ENCODE measurements around the gene GSTT4. TPM values are rescaled to one million over a fixed set of nuclear protein-coding genes. Genes with fewer than 3 reads are reported as not detected.
"Not testable (repeated sequence)": the region's sequence is repeated elsewhere in the genome, so short reads cannot be mapped to it uniquely, and the experiment has no call there.

The GSTT4 gene
- total and polyA plus RNA-seq, 4 experiments from 2014 or later: not detected

DNA sequence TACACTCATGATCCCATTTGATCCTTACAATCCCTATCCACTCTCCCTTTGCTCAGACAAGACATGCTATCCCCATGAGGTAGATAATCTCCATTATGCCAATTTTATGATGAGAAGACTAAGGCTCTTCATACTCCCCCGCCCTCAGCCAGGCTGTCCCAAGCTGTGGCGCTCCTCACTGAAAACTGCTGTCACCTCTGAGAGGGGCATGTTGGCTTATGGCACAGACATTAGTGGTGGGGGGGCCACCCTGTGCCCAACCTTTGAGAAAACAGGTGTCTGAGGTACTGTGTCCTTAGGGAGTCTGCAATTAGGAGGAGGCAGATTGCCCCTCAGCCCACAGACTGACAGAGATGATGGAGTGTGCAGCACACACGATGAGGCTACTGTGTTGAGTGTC, 36.2 kb downstream of the GSTT4 start:
- no peaks in the 10 kb centered on the region for H3K9me3 Mint-ChIP-seq
- H3K4me3 ChIP-seq (ENCODE audit: low read length in 2 of 2): no peak overlapping the region
- peak overlapping the region in 2 of 7 donors; percentile 70 to 78 for H3K27ac Mint-ChIP-seq
- peaks cover 16% of the 10 kb centered on the region for H3K4me1 ChIP-seq (ENCODE audit: insufficient read depth, low read length)
- H3K9me3 ChIP-seq (ENCODE audit: control insufficient read depth in 1 of 2, low read length in 2 of 2): no peaks in the 10 kb centered on the region
- ChIA-PET POLR2A (ENCODE audit: partially characterized antibody) (no interaction called here), CTCF (ENCODE audit: partially characterized antibody) (no interaction called here)
- H3K4me3 Mint-ChIP-seq: peak overlapping the region in 2 of 8 donors; percentile 39 to 66
- peaks cover 18 to 29% of the 10 kb centered on the region in 2 donors for H3K36me3 Mint-ChIP-seq
- DNase-seq: no peak
- H3K36me3 ChIP-seq (ENCODE audit: insufficient read depth, low read length): peaks cover 26% of the 10 kb centered on the region
- H3K27me3 ChIP-seq (ENCODE audit: insufficient read depth, low read length): no peaks in the 10 kb centered on the region
- no peak overlapping the region for H3K27ac ChIP-seq (ENCODE audit: low read depth, low read length)
- no peaks in the 10 kb centered on the region for H3K27me3 Mint-ChIP-seq
- intact Hi-C loops (cut with micrococcal nuclease): no loop called here
- H3K4me1 Mint-ChIP-seq: peaks cover 7 to 29% (median 20%) of the 10 kb centered on the region in 4 donors

GRCh38 chr22:23966568-23966967, 38.7 kb downstream of the GSTT4 start, which contains the start of gene DDTL:
DDTL (plus strand) TSS chr22:23966888; CDS start chr22:23966915, 27 bp downstream.
- POLR2A ChIA-PET (ENCODE audit: partially characterized antibody); H3K9me3 ChIP-seq (ENCODE audit: control insufficient read depth in 1 of 2, low read length in 2 of 2): not testable (repeated sequence)
- peaks cover 7 to 24% (median 18%) of the 10 kb centered on the region in 4 donors for H3K4me1 Mint-ChIP-seq

DNA sequence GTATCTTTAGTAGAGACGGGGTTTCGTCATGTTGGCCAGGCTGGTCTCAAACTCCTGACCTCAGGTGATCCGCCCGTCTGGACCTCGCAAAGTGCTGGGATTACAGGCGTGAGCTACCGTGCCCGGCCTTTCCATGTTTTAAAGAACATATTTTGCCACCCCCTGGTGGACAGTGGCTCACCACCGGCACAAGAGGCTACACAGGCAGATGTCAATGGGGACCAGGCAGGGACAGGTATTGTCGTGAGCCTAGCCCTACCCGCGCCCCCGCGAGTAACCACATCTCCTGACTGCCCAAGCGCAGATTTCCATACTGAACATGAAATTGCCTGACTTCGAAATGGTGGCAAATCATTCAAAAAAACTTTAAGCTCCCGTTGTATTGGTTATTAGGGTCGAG, 39.2 kb downstream of the GSTT4 start:
- Mint-ChIP-seq H3K4me1 (peaks cover 7 to 19% (median 14%) of the 10 kb centered on the region in 4 donors), H3K36me3 (peaks cover 11 to 20% of the 10 kb centered on the region in 2 donors)
- H3K27me3 ChIP-seq (ENCODE audit: insufficient read depth, low read length); DNase-seq; CTCF ChIA-PET (ENCODE audit: partially characterized antibody); intact Hi-C loops (cut with micrococcal nuclease); H3K27ac ChIP-seq (ENCODE audit: low read depth, low read length); H3K4me3 Mint-ChIP-seq; H3K9me3 Mint-ChIP-seq; H3K27ac Mint-ChIP-seq; H3K27me3 Mint-ChIP-seq; H3K4me1 ChIP-seq (ENCODE audit: insufficient read depth, low read length); H3K4me3 ChIP-seq (ENCODE audit: low read length in 2 of 2); POLR2A ChIA-PET (ENCODE audit: partially characterized antibody); H3K9me3 ChIP-seq (ENCODE audit: control insufficient read depth in 1 of 2, low read length in 2 of 2): not testable (repeated sequence)
- H3K36me3 ChIP-seq (ENCODE audit: insufficient read depth, low read length): peaks cover 17% of the 10 kb centered on the region

More at GRCh38 chr22:23966568-23966967, 38.7 kb downstream of the GSTT4 start, which contains the start of gene DDTL:
- H3K27ac Mint-ChIP-seq; CTCF ChIA-PET (ENCODE audit: partially characterized antibody); H3K27me3 ChIP-seq (ENCODE audit: insufficient read depth, low read length); H3K4me3 ChIP-seq (ENCODE audit: low read length in 2 of 2); H3K4me3 Mint-ChIP-seq; H3K9me3 Mint-ChIP-seq; DNase-seq; H3K27ac ChIP-seq (ENCODE audit: low read depth, low read length); H3K27me3 Mint-ChIP-seq; intact Hi-C loops (cut with micrococcal nuclease): not testable (repeated sequence)
- peaks cover 14 to 24% of the 10 kb centered on the region in 2 donors for H3K36me3 Mint-ChIP-seq
- Histone ChIP-seq H3K4me1 (ENCODE audit: insufficient read depth, low read length) (peaks cover 12% of the 10 kb centered on the region), H3K36me3 (ENCODE audit: insufficient read depth, low read length) (peaks cover 22% of the 10 kb centered on the region)

DNA sequence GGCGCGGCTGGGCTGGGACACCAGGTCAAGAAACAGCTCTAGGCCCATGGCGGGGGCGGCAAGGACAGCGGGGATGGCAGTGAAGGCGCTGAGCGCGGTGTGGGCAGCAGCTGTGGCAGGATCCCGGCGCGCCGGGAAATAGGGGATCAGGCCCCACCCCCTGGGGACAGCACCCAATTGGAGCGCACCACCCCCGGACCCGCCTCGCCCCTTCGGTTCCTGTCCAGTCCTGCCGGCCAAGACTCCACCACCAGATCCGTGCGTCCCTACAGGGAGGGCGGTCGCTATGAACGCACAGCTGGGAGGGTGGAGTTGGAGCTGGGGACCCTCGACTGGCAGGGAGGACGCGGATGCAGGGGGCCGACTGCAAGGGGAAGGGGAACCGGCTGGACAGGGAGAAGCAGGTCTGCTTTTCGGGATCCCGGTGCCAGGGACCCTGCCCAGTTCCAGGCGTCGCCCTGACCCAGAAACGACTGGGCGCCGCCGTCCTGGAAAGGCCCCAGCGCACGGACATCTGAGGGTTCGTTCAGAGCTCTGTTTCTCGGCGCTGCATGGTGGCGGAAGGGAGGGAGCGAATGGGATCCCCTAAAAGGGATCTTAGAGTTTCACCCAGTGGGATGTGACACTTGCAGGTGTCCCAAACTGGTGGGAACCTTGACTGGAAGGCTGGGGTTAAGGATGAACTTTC, 44.0 kb downstream of the GSTT4 start, which contains the start of gene GSTT2B:
Gene GSTT2B (minus strand): TSS at position 112 of the 688 bp plus-strand sequence. CDS start 64 bp downstream, at position 48.
- H3K4me3 Mint-ChIP-seq; H3K27me3 Mint-ChIP-seq; CTCF ChIA-PET (ENCODE audit: partially characterized antibody); H3K4me1 ChIP-seq (ENCODE audit: insufficient read depth, low read length); H3K4me3 ChIP-seq (ENCODE audit: low read length in 2 of 2); intact Hi-C loops (cut with micrococcal nuclease); H3K9me3 Mint-ChIP-seq; H3K4me1 Mint-ChIP-seq; H3K27me3 ChIP-seq (ENCODE audit: insufficient read depth, low read length); DNase-seq; POLR2A ChIA-PET (ENCODE audit: partially characterized antibody); H3K9me3 ChIP-seq (ENCODE audit: control insufficient read depth in 1 of 2, low read length in 2 of 2); H3K27ac ChIP-seq (ENCODE audit: low read depth, low read length); H3K36me3 Mint-ChIP-seq; H3K27ac Mint-ChIP-seq; H3K36me3 ChIP-seq (ENCODE audit: insufficient read depth, low read length): not testable (repeated sequence)

DNA sequence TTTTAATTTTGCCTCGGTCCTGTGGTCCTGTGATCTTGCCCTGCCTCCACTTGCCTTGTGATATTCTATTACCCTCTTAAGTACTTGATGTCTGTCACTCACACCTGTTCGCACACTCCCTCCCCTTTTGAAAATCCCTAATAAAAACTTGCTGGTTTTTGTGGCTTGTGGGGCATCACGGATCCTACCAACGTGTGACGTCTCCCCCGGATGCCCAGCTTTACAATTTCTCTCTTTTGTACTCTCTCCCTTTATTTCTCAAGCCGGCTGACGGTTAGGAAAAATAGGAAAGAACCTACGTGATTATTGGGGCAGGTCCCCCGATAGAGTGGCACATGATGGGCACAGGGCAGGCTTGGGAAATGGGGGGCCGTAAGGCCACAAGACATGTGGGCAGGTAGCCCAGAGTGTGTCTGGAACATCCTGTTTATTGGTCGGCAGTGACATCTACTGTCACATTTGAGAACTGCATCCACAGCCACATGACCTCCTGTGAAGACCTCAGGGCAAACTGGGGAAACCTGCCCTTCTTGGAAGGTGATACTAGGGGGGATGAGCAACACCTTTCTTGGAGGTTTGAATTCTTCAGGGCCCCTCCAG, 48.9 kb downstream of the GSTT4 start:
- DNase-seq: peak; percentile 70 to 77 (median 73)
- H3K9me3 ChIP-seq (ENCODE audit: control insufficient read depth in 1 of 2, low read length in 2 of 2); H3K36me3 Mint-ChIP-seq; H3K4me1 Mint-ChIP-seq; H3K36me3 ChIP-seq (ENCODE audit: insufficient read depth, low read length); H3K27ac ChIP-seq (ENCODE audit: low read depth, low read length); H3K9me3 Mint-ChIP-seq; H3K27me3 Mint-ChIP-seq; H3K4me3 Mint-ChIP-seq; H3K4me1 ChIP-seq (ENCODE audit: insufficient read depth, low read length); H3K27me3 ChIP-seq (ENCODE audit: insufficient read depth, low read length); POLR2A ChIA-PET (ENCODE audit: partially characterized antibody); H3K4me3 ChIP-seq (ENCODE audit: low read length in 2 of 2): not testable (repeated sequence)
- H3K27ac Mint-ChIP-seq: peak overlapping the region in 2 of 7 donors; percentile 66 to 72
- CTCF ChIA-PET (ENCODE audit: partially characterized antibody): interaction anchor here (0.6 kb wide), 1 partner anchor 92 kb away, joined by 3 read pairs; no protein-coding TSS in a partner anchor
- intact Hi-C loops (cut with micrococcal nuclease): loop anchor here (10.0 kb wide), 3 partner anchors 102 to 332 kb away; partner anchors contain the start of gene SLC2A11

- H3K27me3 Mint-ChIP-seq; H3K4me1 Mint-ChIP-seq; H3K4me3 Mint-ChIP-seq; H3K27ac Mint-ChIP-seq; DNase-seq; H3K27ac ChIP-seq (ENCODE audit: low read depth, low read length); H3K4me1 ChIP-seq (ENCODE audit: insufficient read depth, low read length); H3K9me3 Mint-ChIP-seq; H3K27me3 ChIP-seq (ENCODE audit: insufficient read depth, low read length); H3K9me3 ChIP-seq (ENCODE audit: control insufficient read depth in 1 of 2, low read length in 2 of 2); H3K4me3 ChIP-seq (ENCODE audit: low read length in 2 of 2); H3K36me3 ChIP-seq (ENCODE audit: insufficient read depth, low read length); H3K36me3 Mint-ChIP-seq; POLR2A ChIA-PET (ENCODE audit: partially characterized antibody): not testable (repeated sequence)
- CTCF ChIA-PET (ENCODE audit: partially characterized antibody): interaction anchor here (0.6 kb wide), 1 partner anchor 92 kb away, joined by 3 read pairs; no protein-coding TSS in a partner anchor
- intact Hi-C loops (cut with micrococcal nuclease): loop anchor here (10.0 kb wide), 3 partner anchors 101 to 331 kb away; partner anchors contain the start of gene SLC2A11
Measured at GRCh38 chr22:23955886-23956285, 49.4 kb downstream of the GSTT4 start.

DNA sequence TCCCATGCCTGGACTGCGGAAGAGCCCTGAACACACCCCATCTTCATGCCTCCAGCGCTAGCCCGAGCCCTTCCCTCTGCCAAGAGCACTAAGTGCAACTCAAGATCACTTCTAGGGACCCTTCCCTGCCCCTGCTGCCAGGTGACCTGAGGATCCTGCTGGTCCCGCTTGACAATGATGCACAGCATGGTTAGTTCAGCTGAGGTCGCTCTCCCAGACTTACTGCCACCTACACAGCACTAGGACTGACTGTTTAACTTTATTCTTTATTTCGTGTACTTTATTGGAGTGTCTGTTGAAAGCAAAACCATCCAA, 50.3 kb downstream of the GSTT4 start:
- H3K27me3 ChIP-seq (ENCODE audit: insufficient read depth, low read length); CTCF ChIA-PET (ENCODE audit: partially characterized antibody); H3K27me3 Mint-ChIP-seq; H3K27ac ChIP-seq (ENCODE audit: low read depth, low read length); POLR2A ChIA-PET (ENCODE audit: partially characterized antibody); H3K9me3 ChIP-seq (ENCODE audit: control insufficient read depth in 1 of 2, low read length in 2 of 2); DNase-seq; H3K4me3 ChIP-seq (ENCODE audit: low read length in 2 of 2); H3K36me3 Mint-ChIP-seq; H3K9me3 Mint-ChIP-seq; H3K27ac Mint-ChIP-seq; H3K36me3 ChIP-seq (ENCODE audit: insufficient read depth, low read length); H3K4me3 Mint-ChIP-seq; H3K4me1 ChIP-seq (ENCODE audit: insufficient read depth, low read length); H3K4me1 Mint-ChIP-seq: not testable (repeated sequence)
- intact Hi-C loops (cut with micrococcal nuclease): loop anchor here (10.0 kb wide), 3 partner anchors 100 to 330 kb away; partner anchors contain the start of gene SLC2A11

All from CD4-positive, alpha-beta memory T cell (primary cell).